GM20431 (cell line): ENCODE data around the gene FYN.
"Not testable (repeated sequence)": the region's sequence is repeated elsewhere in the genome, so short reads cannot be mapped to it uniquely, and the experiment has no call there.

Experiments
- in situ Hi-C: fragments of 300-500 bp; cut with MseI, MboI; formaldehyde crosslinking; loops from one replicate; pipeline ENCODE4 v1.15.0; 2020; ENCODE audit warnings: low sequenced_read_pairs; ENCODE audit not compliant: unreplicated experiment

Gene FYN

GRCh38 chr6:111796310-111796918 is 76.8 kb downstream of the FYN start:
- in situ Hi-C loops = no loop called here

- in situ Hi-C loops = no loop called here
Observed at GRCh38 chr6:111795558-111795957, 77.7 kb downstream of the FYN start.

- in situ Hi-C loops = no loop called here
Observed at GRCh38 chr6:111794727-111795452, 78.4 kb downstream of the FYN start.

GRCh38 chr6:111794300-111794699 is 79.0 kb downstream of the FYN start:
- in situ Hi-C loops = no loop called here

GRCh38 chr6:111793711-111794111 is 79.5 kb downstream of the FYN start:
- in situ Hi-C loops = no loop called here

GRCh38 chr6:111792914-111793700 is 80.1 kb downstream of the FYN start:
- in situ Hi-C loops = no loop called here

- in situ Hi-C loops = no loop called here
Observed at GRCh38 chr6:111792241-111792640, 81.0 kb downstream of the FYN start.

GRCh38 chr6:111791415-111791814 is 81.8 kb downstream of the FYN start:
- in situ Hi-C loops = no loop called here

- in situ Hi-C loops = no loop called here
Observed at GRCh38 chr6:111789598-111789997, 83.7 kb downstream of the FYN start.

- in situ Hi-C loops = no loop called here
Observed at GRCh38 chr6:111788379-111789276, 84.6 kb downstream of the FYN start.

- in situ Hi-C loops = not testable (repeated sequence)
Observed at GRCh38 chr6:111786151-111786550, 87.1 kb downstream of the FYN start.

GRCh38 chr6:111784433-111784832 is 88.8 kb downstream of the FYN start:
- in situ Hi-C loops = no loop called here

- in situ Hi-C loops = no loop called here
Observed at GRCh38 chr6:111782887-111783466, 90.3 kb downstream of the FYN start.

GRCh38 chr6:111782192-111782809 is 91.0 kb downstream of the FYN start:
- in situ Hi-C loops = no loop called here

GRCh38 chr6:111781041-111781708 is 92.1 kb downstream of the FYN start:
- in situ Hi-C loops = no loop called here

GRCh38 chr6:111780393-111780792 is 92.9 kb downstream of the FYN start:
- in situ Hi-C loops = no loop called here

- in situ Hi-C loops = no loop called here
Observed at GRCh38 chr6:111779660-111780059, 93.6 kb downstream of the FYN start.

GRCh38 chr6:111779031-111779430 is 94.2 kb downstream of the FYN start:
- in situ Hi-C loops = no loop called here

GRCh38 chr6:111777357-111777756 is 95.9 kb downstream of the FYN start:
- in situ Hi-C loops = no loop called here
